CD4-positive, alpha-beta T cell treated with Interleukin-1 beta for 1 hour (primary cell): ENCODE results near the gene HOXD3.

ENCODE experiments used
- DNase-seq, 2 donors: peaks; one replicate each; pipeline ENCODE4 v3.0.0-alpha.2; 2020 to 2022

HOXD3 gene

GRCh38 chr2:176164611-176165369 is 7.7 kb downstream of the HOXD3 start:
- DNase-seq = no peak

- DNase-seq = no peak
These were observed 8.4 kb downstream of the HOXD3 start for GRCh38 chr2:176165370-176166050.

DNA sequence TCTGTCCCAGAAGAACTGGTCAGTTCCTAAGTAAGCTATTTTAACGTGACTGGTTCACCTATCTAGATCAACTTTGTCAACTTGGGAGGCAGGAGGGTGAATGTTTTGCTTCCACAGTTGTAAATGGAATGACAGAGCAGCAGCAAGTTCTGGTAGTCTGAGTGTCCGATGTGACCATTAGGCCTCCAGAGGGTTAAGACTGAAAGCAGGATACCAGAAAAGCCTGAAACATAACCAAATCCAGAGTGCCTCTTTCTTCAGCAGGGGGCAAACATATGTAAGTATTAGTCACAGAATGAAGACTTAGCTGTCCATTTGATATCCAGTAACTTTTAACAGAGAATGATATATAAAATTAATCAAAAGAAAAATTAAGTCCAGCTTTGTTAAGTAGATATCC is 9.2 kb downstream of the HOXD3 start:
- no peak for DNase-seq

GRCh38 chr2:176167398-176167797 is 10.3 kb downstream of the HOXD3 start:
- no peak for DNase-seq

- DNase-seq = no peak
These were observed 12.1 kb downstream of the HOXD3 start for GRCh38 chr2:176169181-176169580.

- no peak for DNase-seq
These were observed 12.6 kb downstream of the HOXD3 start for GRCh38 chr2:176169711-176170110.

- no peak for DNase-seq
These were observed 13.6 kb downstream of the HOXD3 start for GRCh38 chr2:176170602-176171305.

GRCh38 chr2:176171351-176172006 is 14.4 kb downstream of the HOXD3 start:
- no peak for DNase-seq

DNA sequence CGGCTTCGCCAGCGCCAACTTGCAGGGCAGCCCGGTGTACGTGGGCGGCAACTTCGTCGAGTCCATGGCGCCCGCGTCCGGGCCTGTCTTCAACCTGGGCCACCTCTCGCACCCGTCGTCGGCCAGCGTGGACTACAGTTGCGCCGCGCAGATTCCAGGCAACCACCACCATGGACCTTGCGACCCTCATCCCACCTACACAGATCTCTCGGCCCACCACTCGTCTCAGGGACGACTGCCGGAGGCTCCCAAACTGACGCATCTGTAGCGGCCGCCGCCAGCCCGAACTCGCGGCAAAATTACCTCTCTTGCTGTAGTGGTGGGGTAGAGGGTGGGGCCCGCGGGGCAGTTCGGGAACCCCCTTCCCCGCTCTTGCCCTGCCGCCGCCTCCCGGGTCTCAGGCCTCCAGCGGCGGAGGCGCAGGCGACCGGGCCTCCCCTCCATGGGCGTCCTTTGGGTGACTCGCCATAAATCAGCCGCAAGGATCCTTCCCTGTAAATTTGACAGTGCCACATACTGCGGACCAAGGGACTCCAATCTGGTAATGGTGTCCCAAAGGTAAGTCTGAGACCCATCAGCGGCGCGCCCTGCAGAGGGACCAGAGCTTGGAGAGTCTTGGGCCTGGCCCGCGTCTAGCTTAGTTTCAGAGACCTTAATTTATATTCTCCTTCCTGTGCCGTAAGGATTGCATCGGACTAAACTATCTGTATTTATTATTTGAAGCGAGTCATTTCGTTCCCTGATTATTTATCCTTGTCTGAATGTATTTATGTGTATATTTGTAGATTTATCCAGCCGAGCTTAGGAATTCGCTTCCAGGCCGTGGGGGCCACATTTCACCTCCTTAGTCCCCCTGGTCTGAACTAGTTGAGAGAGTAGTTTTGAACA is 15.1 kb downstream of the HOXD3 start:
- no peak for DNase-seq

- no peak for DNase-seq
These were observed 15.9 kb downstream of the HOXD3 start for GRCh38 chr2:176172895-176173566.

- DNase-seq = no peak
These were observed 16.7 kb downstream of the HOXD3 start for GRCh38 chr2:176173567-176174381.

GRCh38 chr2:176174382-176174823 is 17.3 kb downstream of the HOXD3 start:
- no peak for DNase-seq

GRCh38 chr2:176174824-176175708 is 18.0 kb downstream of the HOXD3 start:
- no peak for DNase-seq

- DNase-seq = no peak
These were observed 18.9 kb downstream of the HOXD3 start for GRCh38 chr2:176175709-176176607.

DNA sequence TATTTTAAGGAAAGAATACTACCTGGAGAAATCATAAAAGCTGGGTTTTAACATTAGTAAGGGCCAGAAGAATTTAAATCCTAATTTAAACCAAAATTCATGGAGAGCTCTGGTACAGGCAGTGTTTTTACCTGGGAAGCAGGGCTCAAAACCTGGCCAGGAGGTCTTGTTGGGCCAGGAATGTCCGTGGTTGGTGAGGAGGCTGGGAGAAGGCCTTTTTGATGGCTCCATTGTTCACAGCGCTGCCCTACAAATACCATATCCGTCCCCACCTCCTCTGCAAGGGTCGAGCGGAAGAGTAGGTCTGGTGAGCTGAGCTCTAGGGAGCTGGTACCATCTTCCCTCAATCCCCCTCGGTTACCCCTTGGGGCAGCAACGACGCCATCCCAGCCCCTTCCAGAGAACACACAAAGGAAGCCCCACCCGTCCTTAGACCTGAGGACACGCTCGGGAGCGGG is 20.5 kb downstream of the HOXD3 start:
- DNase-seq = no peak

GRCh38 chr2:176178038-176178756 is 21.1 kb downstream of the HOXD3 start:
- DNase-seq = no peak

GRCh38 chr2:176178757-176179295 is 21.7 kb downstream of the HOXD3 start:
- DNase-seq = no peak
